LNCAP (cell line): ENCODE results near the gene IL1A.

Experiments
- TF ChIP-seq, protein P1 (sequence below): fragments of 450-650 bp; IDR thresholded peaks from 2 replicates; pipeline ENCODE4 v1.5.1; 2017; ENCODE audit warnings: mild to moderate bottlenecking

Gene IL1A

DNA sequence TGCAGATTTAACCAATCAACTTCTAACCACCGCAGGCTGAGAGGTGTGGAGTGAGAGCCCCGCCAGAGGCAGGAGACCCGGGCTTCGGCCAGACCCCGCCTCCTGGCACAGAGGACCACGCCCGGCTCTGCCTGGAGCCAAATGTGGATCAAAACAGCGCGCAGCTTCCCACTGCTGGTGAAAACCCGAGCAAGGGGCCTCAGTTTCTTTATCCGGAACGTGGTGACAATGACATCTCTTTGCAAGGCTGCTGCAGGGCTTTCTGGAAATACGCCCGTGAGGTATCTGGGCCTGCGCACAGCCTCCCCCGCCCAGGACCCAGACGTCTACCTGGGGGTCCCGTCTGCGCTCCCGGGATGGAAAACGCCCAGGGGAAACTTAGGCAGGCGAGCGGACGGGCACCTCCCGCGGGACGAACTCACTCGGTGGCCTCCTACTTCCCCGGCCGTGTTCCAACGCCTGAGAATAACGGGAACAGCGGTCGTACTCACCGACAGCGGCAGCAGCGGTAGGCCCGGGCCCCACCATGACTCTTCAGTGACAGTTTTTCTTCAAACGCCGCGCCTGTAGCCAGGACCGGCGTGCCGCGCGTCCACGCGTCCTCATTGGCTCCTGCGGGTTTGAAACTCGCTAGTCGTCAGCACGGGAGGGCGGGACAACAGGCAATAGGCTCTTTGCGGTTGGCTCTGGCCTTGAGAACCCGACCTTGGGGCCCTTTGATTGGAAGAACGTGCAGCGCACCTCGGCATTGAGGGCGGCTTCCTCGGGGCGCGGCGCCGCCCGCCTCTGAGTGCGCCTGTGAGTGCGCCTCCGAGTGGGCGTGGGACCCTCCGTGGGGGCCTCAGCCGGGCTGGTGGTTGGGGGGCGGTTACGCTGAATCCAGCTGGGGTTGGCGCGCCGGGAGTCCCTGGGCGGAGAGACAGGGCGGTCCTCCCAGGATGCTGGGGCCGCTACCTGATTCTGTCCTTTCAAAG lies 19.9 kb downstream of the IL1A start, which contains the start of gene CKAP2L:
CKAP2L (minus strand) TSS at position 539 of the 974 bp plus-strand sequence; CDS start at position 528, 11 bp downstream.
- TF ChIP-seq, protein P1, sequence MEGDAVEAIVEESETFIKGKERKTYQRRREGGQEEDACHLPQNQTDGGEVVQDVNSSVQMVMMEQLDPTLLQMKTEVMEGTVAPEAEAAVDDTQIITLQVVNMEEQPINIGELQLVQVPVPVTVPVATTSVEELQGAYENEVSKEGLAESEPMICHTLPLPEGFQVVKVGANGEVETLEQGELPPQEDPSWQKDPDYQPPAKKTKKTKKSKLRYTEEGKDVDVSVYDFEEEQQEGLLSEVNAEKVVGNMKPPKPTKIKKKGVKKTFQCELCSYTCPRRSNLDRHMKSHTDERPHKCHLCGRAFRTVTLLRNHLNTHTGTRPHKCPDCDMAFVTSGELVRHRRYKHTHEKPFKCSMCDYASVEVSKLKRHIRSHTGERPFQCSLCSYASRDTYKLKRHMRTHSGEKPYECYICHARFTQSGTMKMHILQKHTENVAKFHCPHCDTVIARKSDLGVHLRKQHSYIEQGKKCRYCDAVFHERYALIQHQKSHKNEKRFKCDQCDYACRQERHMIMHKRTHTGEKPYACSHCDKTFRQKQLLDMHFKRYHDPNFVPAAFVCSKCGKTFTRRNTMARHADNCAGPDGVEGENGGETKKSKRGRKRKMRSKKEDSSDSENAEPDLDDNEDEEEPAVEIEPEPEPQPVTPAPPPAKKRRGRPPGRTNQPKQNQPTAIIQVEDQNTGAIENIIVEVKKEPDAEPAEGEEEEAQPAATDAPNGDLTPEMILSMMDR = no peak

DNA sequence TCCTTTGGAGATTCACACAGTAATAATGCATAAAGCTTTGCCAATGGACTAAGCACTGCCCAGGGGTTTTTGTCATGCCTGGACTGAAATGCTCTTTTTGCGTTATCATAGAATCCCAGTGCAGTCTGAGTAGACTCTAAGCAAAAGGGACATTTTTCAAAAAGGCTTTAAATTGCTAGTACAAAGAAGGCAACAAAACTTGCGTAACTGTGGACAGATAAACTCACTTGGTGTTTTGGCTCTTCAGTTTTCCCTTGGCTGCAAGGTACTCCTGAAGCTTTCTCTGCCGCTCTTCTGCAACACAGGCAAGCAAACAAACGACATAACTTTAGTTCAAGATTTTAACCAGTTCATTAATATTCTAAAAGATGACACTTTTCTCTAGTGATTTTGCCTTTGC lies 22.0 kb downstream of the IL1A start:
- TF ChIP-seq, protein P1 = no peak

DNA sequence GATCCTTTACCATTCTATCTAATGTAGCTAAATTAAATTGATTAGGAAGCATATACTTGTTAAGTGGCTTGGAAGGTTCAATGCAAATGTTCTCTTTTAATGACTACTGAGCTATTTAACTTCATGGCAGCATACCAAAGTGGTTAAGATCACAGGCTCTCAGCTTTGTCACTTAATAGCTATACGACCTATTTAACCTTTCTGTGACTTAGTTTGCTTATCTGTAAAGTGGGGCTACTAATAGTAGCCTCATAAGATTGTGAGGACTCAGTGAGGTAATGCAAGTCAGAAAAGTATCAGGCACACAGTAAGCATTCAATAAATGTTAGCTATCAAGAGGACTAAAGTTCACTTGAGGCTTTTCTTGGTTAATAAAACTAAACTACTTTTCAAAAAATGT lies 24.1 kb downstream of the IL1A start:
- TF ChIP-seq, protein P1 = no peak

DNA sequence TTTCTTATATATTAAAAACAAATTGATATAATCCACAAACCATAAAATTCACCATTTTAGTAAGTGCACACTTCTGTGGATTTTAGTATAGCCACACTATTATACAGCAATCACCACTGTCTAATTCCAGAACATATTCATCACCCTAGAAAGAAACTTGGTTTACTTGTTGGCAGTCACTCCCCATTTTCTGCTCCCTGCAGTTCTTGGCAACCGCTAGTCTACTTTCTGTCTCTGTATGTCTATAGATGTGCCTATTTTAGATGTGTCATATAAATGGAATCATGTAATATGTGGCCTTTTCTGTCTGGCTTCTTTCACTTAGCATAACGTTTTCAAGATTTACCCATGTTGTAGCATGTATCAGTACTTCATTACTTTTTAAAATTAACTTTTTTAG lies 25.6 kb downstream of the IL1A start:
- TF ChIP-seq, protein P1 = no peak

DNA sequence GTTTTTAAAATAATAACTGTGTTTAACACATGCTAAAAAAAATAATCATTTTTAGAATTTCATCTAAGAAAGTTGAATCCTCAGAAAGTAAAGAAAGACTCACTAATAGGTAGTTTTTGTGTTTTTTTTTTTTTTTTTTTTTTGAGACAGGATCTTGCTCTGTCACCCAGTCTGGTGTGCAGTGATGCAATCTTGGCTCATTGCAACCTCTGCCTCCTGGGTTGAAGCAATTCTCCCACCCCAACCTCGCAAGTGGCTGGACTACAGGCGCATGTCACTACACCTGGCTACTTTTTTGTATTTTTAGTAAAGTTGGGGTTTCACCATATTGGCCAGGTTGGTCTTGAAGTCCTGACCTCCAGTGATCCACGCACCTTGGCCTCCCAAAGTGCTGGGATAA lies 27.0 kb downstream of the IL1A start:
- TF ChIP-seq, protein P1 = no peak

DNA sequence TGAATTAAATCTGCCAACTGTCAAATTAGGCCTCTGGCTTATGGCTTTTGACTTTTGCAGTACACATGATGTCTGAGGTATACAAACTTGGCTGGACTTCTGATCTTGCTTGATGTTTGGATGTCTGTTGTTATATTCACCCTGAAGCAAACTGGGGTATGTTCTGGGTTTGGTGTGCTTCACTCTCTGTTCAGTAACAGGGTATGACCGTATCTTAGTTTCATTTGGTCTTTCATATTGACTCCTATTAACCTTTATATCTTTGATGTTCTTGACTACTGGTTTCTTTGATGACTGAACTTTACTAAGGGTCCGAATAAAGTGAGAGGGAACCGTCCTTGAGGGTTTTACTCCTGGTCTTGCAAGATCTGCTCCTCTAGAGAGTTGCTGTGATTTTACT lies 28.1 kb downstream of the IL1A start:
- TF ChIP-seq, protein P1 = no peak

DNA sequence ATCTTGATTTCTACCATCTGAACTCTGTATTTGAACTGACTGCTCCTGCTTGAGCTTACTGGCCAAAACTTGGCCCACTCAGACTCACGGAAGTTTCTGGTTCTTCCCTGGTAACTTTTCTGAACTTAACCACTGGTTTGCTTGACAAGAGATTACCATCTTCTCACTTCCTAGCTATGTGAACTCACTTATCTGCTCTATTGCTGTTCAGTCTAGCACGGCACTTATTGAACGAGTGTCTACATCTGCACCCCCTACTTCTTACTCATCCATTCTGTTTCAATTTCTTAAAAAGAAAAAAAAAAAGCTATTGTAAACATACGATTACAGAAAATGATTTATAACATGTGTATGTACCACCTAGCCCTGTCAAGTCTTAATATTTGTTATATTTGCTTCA lies 28.8 kb downstream of the IL1A start:
- TF ChIP-seq, protein P1 = no peak
